ENCODE measurements around the gene ZBTB7B.

ZBTB7B gene

DNA sequence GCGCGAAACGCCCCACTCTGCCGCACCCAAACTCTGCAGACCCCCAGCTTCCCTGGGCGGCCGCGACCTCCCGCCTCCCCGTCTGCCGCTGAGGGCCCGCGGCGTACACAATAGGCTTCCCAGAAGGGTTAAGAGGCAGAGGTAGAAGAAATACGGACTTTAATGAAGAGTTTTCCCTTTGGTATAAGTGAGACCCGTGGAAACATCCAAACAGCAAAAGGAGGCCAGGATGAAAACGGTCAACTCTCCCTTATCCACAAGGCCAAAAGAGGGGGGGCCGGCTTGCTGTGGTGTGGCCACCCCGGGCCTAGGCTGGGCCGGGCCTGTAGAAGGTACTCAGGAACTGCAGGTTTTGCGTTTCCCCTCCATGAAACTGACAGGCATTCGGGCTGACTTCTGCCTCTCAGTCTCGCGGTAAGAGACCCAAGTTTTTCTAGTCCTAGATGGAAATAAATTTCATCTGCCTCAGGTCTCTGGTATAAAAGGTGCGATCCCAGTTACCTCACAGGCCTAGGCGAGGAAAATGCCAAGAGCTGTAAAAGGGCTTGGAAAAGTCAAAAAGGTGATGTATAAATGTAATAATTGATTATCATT, 40.3 kb upstream of the ZBTB7B start:
- no peak for DNase-seq (ENCODE audit: extremely low read depth, low read depth)
- H3K4me3 ChIP-seq (replicated peaks; ENCODE audit: low read depth, low read length) = peak overlapping the region; percentile 64
- TF ChIP-seq, protein P1, sequence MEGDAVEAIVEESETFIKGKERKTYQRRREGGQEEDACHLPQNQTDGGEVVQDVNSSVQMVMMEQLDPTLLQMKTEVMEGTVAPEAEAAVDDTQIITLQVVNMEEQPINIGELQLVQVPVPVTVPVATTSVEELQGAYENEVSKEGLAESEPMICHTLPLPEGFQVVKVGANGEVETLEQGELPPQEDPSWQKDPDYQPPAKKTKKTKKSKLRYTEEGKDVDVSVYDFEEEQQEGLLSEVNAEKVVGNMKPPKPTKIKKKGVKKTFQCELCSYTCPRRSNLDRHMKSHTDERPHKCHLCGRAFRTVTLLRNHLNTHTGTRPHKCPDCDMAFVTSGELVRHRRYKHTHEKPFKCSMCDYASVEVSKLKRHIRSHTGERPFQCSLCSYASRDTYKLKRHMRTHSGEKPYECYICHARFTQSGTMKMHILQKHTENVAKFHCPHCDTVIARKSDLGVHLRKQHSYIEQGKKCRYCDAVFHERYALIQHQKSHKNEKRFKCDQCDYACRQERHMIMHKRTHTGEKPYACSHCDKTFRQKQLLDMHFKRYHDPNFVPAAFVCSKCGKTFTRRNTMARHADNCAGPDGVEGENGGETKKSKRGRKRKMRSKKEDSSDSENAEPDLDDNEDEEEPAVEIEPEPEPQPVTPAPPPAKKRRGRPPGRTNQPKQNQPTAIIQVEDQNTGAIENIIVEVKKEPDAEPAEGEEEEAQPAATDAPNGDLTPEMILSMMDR (IDR thresholded peaks at IDR 0.05; ENCODE audit: low read depth, low read length, missing control alignments) = no peak

DNA sequence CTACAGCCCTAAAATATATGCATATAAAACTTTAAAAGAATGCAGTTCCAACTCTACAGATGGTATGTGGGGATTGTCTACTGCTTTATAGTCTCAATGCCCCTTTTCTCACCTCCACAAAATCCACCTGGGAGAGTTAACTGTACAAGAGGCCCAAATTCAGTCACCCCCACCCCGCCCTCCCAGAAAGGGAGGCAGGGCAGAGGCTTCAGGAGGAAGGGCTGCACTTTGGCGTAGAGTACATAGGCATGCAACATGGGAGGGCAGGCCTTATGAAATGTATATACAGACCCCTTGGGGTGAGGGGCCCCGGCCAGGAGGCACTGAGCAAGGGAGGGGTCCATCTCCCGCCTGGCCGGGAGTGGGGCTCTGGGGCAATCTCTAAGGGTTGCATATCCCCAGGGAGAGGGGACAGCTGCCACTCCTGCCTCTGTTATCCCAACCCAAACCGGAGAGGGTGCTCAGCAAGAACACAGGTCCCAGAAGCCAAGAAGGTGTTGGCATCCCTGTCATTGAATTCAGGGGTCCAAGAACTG, 39.7 kb upstream of the ZBTB7B start:
- no peak for DNase-seq (ENCODE audit: extremely low read depth, low read depth)
- H3K4me3 ChIP-seq (replicated peaks; ENCODE audit: low read depth, low read length) = peak overlapping the region; percentile 64
- TF ChIP-seq, protein P1 (IDR thresholded peaks at IDR 0.05; ENCODE audit: low read depth, low read length, missing control alignments) = no peak

DNA sequence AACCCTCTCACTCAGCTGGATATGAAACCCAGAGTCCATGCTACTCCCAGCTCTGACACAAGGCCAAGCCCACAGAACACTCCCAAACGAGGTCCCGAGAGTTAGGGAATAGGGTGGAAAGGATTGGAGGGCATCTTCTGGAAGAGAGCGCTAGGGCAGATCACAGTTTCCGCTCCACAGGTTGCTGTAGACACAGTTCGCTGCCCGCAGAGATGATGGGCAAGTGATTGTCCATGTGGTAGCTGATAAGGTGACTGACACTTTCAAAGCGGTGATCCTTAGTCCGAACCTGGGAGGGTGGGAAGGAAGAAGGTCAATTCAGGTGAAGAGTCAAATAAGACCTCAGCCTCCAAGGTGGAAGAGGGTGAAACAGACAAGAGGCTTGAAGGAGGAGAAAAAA, 39.0 kb upstream of the ZBTB7B start:
- TF ChIP-seq, protein P1 (IDR thresholded peaks at IDR 0.05; ENCODE audit: low read depth, low read length, missing control alignments) = no peak
- no peak overlapping the region for H3K4me3 ChIP-seq (replicated peaks; ENCODE audit: low read depth, low read length)
- DNase-seq (ENCODE audit: extremely low read depth, low read depth) = no peak

DNA sequence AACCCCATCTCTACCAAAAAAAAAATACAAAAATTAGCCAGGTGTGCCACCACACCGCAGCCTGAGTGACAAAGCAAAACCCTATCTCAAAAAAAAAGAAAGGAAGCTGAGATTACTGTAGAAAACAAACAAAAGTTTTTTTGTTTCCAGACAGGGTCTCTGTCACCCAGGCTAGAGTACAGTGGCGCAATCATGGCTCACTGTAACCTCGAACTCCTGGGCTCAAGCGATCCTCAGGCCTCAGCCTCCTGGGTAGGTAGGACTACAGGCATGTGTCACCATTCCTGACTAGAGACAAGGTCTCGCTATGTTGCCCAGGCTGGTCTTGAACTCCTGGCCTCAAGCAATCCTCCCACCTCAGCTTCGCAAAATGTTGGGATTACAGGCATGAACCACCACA, 38.2 kb upstream of the ZBTB7B start:
- no peak overlapping the region for H3K4me3 ChIP-seq (replicated peaks; ENCODE audit: low read depth, low read length)
- DNase-seq (ENCODE audit: extremely low read depth, low read depth) = no peak

DNA sequence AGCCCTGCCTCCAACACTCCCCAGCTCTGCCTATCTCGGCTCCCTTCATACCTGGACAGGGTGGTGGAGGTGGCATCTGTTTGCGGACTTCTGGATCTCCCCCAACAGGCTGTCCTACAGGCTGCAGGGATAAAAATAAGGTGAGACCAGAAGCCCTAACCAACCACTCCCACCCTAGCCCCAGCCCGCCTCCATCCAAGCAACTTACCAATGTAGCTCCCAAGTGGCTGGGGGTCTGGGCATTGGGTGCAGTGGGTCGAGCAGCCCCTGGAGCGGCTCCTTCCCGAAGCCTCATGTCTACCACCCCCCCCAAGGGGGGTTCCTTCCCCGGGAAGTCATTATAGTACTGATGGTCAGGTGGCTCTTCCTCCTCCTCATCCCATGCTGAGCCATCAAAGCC, 36.5 kb upstream of the ZBTB7B start:
- no peak for DNase-seq (ENCODE audit: extremely low read depth, low read depth)
- TF ChIP-seq, protein P1 (IDR thresholded peaks at IDR 0.05; ENCODE audit: low read depth, low read length, missing control alignments) = no peak
- no peak overlapping the region for H3K4me3 ChIP-seq (replicated peaks; ENCODE audit: low read depth, low read length)

More for the DNA sequence above, 38.2 kb upstream of the ZBTB7B start:
- TF ChIP-seq, protein P1 (IDR thresholded peaks at IDR 0.05; ENCODE audit: low read depth, low read length, missing control alignments) = no peak

DNA sequence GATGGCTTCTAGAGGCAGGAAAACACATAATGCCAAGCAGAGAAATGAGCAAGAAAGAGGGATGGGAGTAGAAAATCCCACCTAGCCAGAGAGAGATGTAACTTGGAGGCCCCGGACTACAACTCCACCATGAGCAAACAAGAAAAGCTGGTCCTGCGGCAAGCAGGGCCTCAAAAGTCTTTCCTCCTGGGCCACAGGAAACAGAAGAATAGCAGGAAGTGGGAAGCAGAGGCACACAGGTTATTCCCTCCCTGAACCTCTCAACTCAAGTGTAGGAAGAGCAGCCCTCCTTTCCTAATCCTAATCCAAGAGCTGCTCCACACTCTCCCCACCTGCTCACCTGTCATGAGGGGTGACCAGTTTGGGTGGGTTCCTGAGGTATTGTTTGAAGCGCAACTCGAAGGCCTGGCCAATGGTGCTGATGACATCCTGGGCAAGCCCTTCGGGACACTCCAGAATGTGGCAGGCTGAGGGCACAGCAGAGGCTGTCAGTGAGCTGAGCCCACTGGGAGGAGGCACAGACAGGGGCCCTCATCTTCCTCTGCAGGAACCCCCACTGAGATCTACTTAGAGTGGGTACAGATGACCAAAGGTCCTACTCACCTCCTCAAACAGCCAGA, 35.2 kb upstream of the ZBTB7B start:
- TF ChIP-seq, protein P1 (IDR thresholded peaks at IDR 0.05; ENCODE audit: low read depth, low read length, missing control alignments) = no peak

More for the DNA sequence above, 35.2 kb upstream of the ZBTB7B start:
- no peak overlapping the region for H3K4me3 ChIP-seq (replicated peaks; ENCODE audit: low read depth, low read length)
- no peak for DNase-seq (ENCODE audit: extremely low read depth, low read depth)

Data from HFF-Myc (cell line).